H4 (cell line): ENCODE results near the gene OXNAD1. TPM values are rescaled to one million over a fixed set of nuclear protein-coding genes. Genes with fewer than 3 reads are reported as not detected.

Experiments used
- total RNA-seq: library from RNA; depleted of rRNA; stranded (reverse); fragments of >200 nt; shearing (Covaris generic); gene quantifications from 2 replicates; pipeline ENCODE4 v1.2.3, GENCODE V29; 2014; rRNA removed

Gene OXNAD1
- total RNA-seq, 1 experiment from 2014 or later, result 17.1 TPM

Other genes starting within 250 kb of the OXNAD1 start
- not detected in 2 replicates for gene GALNT15, start 90.5 kb upstream of the OXNAD1 start, total RNA-seq
- 10.8 and 11.5 TPM in 2 replicates for gene DPH3, start 269 bp upstream of the OXNAD1 start, total RNA-seq
- 1.9 and 5.4 TPM in 2 replicates for gene RFTN1, start 248.5 kb downstream of the OXNAD1 start, total RNA-seq